Gastroesophageal sphincter (tissue), 4 donors: ENCODE data around the gene DIAPH3. TPM values are rescaled to one million over a fixed set of nuclear protein-coding genes. Genes with fewer than 3 reads are reported as not detected.

Source experiments
- ATAC-seq: fragments of 150-250 bp; one replicate; pipeline ENCODE4 v1.9.1; 2016; ENCODE audit warnings: mild to moderate bottlenecking, moderate library complexity
- H3K27ac ChIP-seq, 4 donors: fragments of 200-600 bp; sonication (generic) in 3 of 4; 1 replicate in 3 of 4; 2 replicates in 1 of 4; pipeline ENCODE4 v1.5.1; 2016 to 2019
- H3K27me3 ChIP-seq: fragments of 200-600 bp; sonication (generic); one replicate; pipeline ENCODE4 v1.5.1; 2019
- H3K36me3 ChIP-seq, 2 donors: fragments of 200-600 bp; sonication (generic); one replicate each; pipeline ENCODE4 v1.5.1; 2019; ENCODE audit warnings: control low read depth in 1 of 2
- H3K4me1 ChIP-seq, 3 donors: fragments of 200-600 bp; sonication (generic); 1 replicate in 2 of 3; 2 replicates in 1 of 3; pipeline ENCODE4 v1.5.1; 2016 to 2019; ENCODE audit warnings: control low read depth in 2 of 3
- H3K4me3 ChIP-seq, 2 donors: fragments of 200-600 bp; sonication (generic); one replicate each; pipeline ENCODE4 v1.5.1; 2019; ENCODE audit warnings: mild to moderate bottlenecking in 1 of 2, moderate library complexity in 1 of 2
- H3K9me3 ChIP-seq, 3 donors: fragments of 200-600 bp; sonication (generic); one replicate each; pipeline ENCODE4 v1.5.1; 2017 to 2019; ENCODE audit warnings: control low read depth in 2 of 3
- CTCF ChIP-seq, 4 experiments: fragments of 200-600 bp in 2 of 4; fragments of 450-650 bp in 2 of 4; sonication (generic) in 1 of 4; IDR thresholded peaks; one replicate each; pipeline ENCODE4 v1.5.1; 2017 to 2019; ENCODE audit warnings: antibody characterized with exemption in 4 of 4, mild to moderate bottlenecking in 2 of 4, moderate library complexity in 2 of 4
- EP300 ChIP-seq: sonication (generic); formaldehyde crosslinking; IDR thresholded peaks from one replicate; pipeline ENCODE4 v1.6.1; 2017; ENCODE audit warnings: antibody characterized with exemption, mild to moderate bottlenecking
- POLR2A ChIP-seq, 2 donors: fragments of 450-650 bp; IDR thresholded peaks; one replicate each; pipeline ENCODE4 v1.6.1; 2017; ENCODE audit warnings: antibody characterized with exemption in 2 of 2, mild to moderate bottlenecking in 2 of 2, moderate library complexity in 1 of 2
- POLR2AphosphoS5 ChIP-seq: sonication (generic); formaldehyde crosslinking; IDR thresholded peaks from one replicate; pipeline ENCODE4 v1.6.1; 2017; ENCODE audit warnings: antibody characterized with exemption
- WGBS, 2 donors: methylation state at CpG; one replicate each; pipeline ENCODE4 v1.1.5; 2018; ENCODE audit warnings: low coverage in 1 of 2; 5-methylcytosine and 5-hydroxymethylcytosine counted together
- total RNA-seq, 4 donors: library from RNA; depleted of rRNA; stranded (reverse); fragments of >200 nt; gene quantifications; one replicate each; pipeline ENCODE4 v1.1.0, GENCODE V29; 2016

Gene DIAPH3
- total RNA-seq, 4 donors from 2014 or later = 0.13 to 1.7 (median 0.49) TPM; not detected in 1

- 77 to 82% methylated on average over 1 of the region's 1 CpG for WGBS, 2 donors
- no peak overlapping the region for H3K4me3 ChIP-seq
- H3K27me3 ChIP-seq = no peaks in the 10 kb centered on the region
- H3K36me3 ChIP-seq = no peaks in the 10 kb centered on the region
- peaks cover 0 to 17% (median 0%) of the 10 kb centered on the region in 3 donors for H3K4me1 ChIP-seq
- no peak for ATAC-seq
- H3K9me3 ChIP-seq = no peaks in the 10 kb centered on the region
- TF ChIP-seq EP300 (no peak), CTCF (IDR thresholded peaks at IDR 0.05) (no peak), POLR2A (IDR thresholded peaks at IDR 0.05) (no peak), POLR2AphosphoS5 (no peak)
- H3K27ac ChIP-seq = no peak overlapping the region
These were observed 467.5 kb downstream of the DIAPH3 start for GRCh38 chr13:59696271-59696670.

- H3K9me3 ChIP-seq = no peaks in the 10 kb centered on the region
- TF ChIP-seq EP300 (no peak), POLR2AphosphoS5 (peak; percentile 27)
- WGBS, 2 donors = 9 to 30% methylated on average over 1 of the region's 1 CpG
- H3K36me3 ChIP-seq = no peaks in the 10 kb centered on the region
- H3K27me3 ChIP-seq = no peaks in the 10 kb centered on the region
- no peak overlapping the region for H3K27ac ChIP-seq
- H3K4me3 ChIP-seq = no peak overlapping the region
- H3K4me1 ChIP-seq = peaks cover 0 to 21% (median 0%) of the 10 kb centered on the region in 3 donors
- ATAC-seq = no peak
These were observed 472.1 kb downstream of the DIAPH3 start for GRCh38 chr13:59691501-59692066.

GRCh38 chr13:59690857-59691500, 472.7 kb downstream of the DIAPH3 start:
- Histone ChIP-seq H3K27me3 (no peaks in the 10 kb centered on the region), H3K27ac (no peak overlapping the region), H3K4me3 (no peak overlapping the region), H3K4me1 (peaks cover 0 to 21% (median 0%) of the 10 kb centered on the region in 3 donors), H3K9me3 (no peaks in the 10 kb centered on the region), H3K36me3 (no peaks in the 10 kb centered on the region)
- WGBS, 2 donors = 100% methylated on average over 1 of the region's 1 CpG
- ATAC-seq = no peak
- no peak for TF ChIP-seq POLR2AphosphoS5
- TF ChIP-seq POLR2A (IDR thresholded peaks at IDR 0.05) = no peak
- no peak for TF ChIP-seq CTCF (IDR thresholded peaks at IDR 0.05)
- TF ChIP-seq EP300 = no peak

- 85 to 89% methylated on average over 4 of the region's 4 CpGs for WGBS, 2 donors
- Histone ChIP-seq H3K27me3 (no peaks in the 10 kb centered on the region), H3K4me1 (peaks cover 0 to 21% (median 0%) of the 10 kb centered on the region in 3 donors), H3K27ac (no peak overlapping the region), H3K4me3 (no peak overlapping the region), H3K36me3 (no peaks in the 10 kb centered on the region), H3K9me3 (no peaks in the 10 kb centered on the region)
- TF ChIP-seq EP300 = no peak
- no peak for TF ChIP-seq CTCF (IDR thresholded peaks at IDR 0.05)
- TF ChIP-seq POLR2AphosphoS5 = no peak
- TF ChIP-seq POLR2A (IDR thresholded peaks at IDR 0.05) = no peak
- no peak for ATAC-seq
These were observed 474.7 kb downstream of the DIAPH3 start for GRCh38 chr13:59689057-59689456.

GRCh38 chr13:59686798-59687394, 476.8 kb downstream of the DIAPH3 start:
- Histone ChIP-seq H3K27ac (no peak overlapping the region), H3K4me1 (peaks cover 0 to 10% (median 0%) of the 10 kb centered on the region in 3 donors), H3K36me3 (no peaks in the 10 kb centered on the region), H3K9me3 (no peaks in the 10 kb centered on the region), H3K27me3 (no peaks in the 10 kb centered on the region), H3K4me3 (no peak overlapping the region)
- ATAC-seq = no peak
- no peak for TF ChIP-seq EP300
- TF ChIP-seq CTCF (IDR thresholded peaks at IDR 0.05) = no peak
- no peak for TF ChIP-seq POLR2A (IDR thresholded peaks at IDR 0.05)
- TF ChIP-seq POLR2AphosphoS5 = no peak
- WGBS, 2 donors = 61 to 63% methylated on average over 2 of the region's 2 CpGs
